ENCODE measurements around the gene TRIM43B. TPM values are rescaled to one million over a fixed set of nuclear protein-coding genes. Genes with fewer than 3 reads are reported as not detected.
"Not testable (repeated sequence)": the region's sequence is repeated elsewhere in the genome, so short reads cannot be mapped to it uniquely, and the experiment has no call there.

The TRIM43B gene
- not detected in 2 replicates for total RNA-seq (ENCODE audit: low replicate concordance)

GRCh38 chr2:95484654-95485053 lies at the start of gene TRIM43B:
Gene TRIM43B (minus strand): TSS chr2:95484754. CDS start chr2:95482714, 2,040 bp downstream.
- not testable (repeated sequence) for H3F3A ChIP-seq (ENCODE audit: low read depth); H2AFZ ChIP-seq (replicated peaks); H3K4me3 Mint-ChIP-seq; H3K9ac ChIP-seq; H3K27me3 ChIP-seq; H3K4me1 ChIP-seq; H3K36me3 ChIP-seq; H4K20me1 ChIP-seq (ENCODE audit: low read depth); H3K4me2 ChIP-seq; H3K79me2 ChIP-seq (ENCODE audit: low read depth); H3K27me3 Mint-ChIP-seq (ENCODE audit: insufficient read depth, low read depth); H3K36me3 Mint-ChIP-seq; H3K4me3 ChIP-seq; H3K27ac ChIP-seq; H3K9me3 Mint-ChIP-seq; H3K9me3 ChIP-seq (ENCODE audit: low read depth); H3K4me1 Mint-ChIP-seq; DNase-seq (ENCODE audit: low spot score); H3K27ac Mint-ChIP-seq

- Mint-ChIP-seq H3K4me1 (peaks cover 16% of the 10 kb centered on the region), H3K36me3 (no peaks in the 10 kb centered on the region), H3K9me3 (no peaks in the 10 kb centered on the region), H3K4me3 (no peak overlapping the region), H3K27me3 (ENCODE audit: insufficient read depth, low read depth) (no peaks in the 10 kb centered on the region), H3K27ac (peak overlapping the region; percentile 73)
- no peak for DNase-seq (ENCODE audit: low spot score)
- Histone ChIP-seq H3K4me2 (no peak overlapping the region), H3K4me1 (no peaks in the 10 kb centered on the region), H3K27me3 (no peaks in the 10 kb centered on the region), H3K27ac (no peak overlapping the region), H4K20me1 (ENCODE audit: low read depth) (no peaks in the 10 kb centered on the region), H3K9ac (no peak overlapping the region), H3K36me3 (no peaks in the 10 kb centered on the region), H3F3A (ENCODE audit: low read depth) (no peaks in the 10 kb centered on the region), H2AFZ (replicated peaks) (no peak overlapping the region), H3K79me2 (ENCODE audit: low read depth) (no peaks in the 10 kb centered on the region), H3K4me3 (no peak overlapping the region), H3K9me3 (ENCODE audit: low read depth) (peaks cover 11% of the 10 kb centered on the region)
- TF ChIP-seq CTCF (IDR thresholded peaks at IDR 0.05) (no peak), EZH2phosphoT487 (IDR thresholded peaks at IDR 0.05) (no peak), EZH2 (IDR thresholded peaks at IDR 0.05) (no peak)
Observed at GRCh38 chr2:95531254-95531771, 46.8 kb upstream of the TRIM43B start.

- H3K9ac ChIP-seq: no peak overlapping the region
- H3K27ac Mint-ChIP-seq: no peak overlapping the region
Observed at GRCh38 chr2:95530734-95531133, 46.2 kb upstream of the TRIM43B start.

More at GRCh38 chr2:95530734-95531133, 46.2 kb upstream of the TRIM43B start:
- Histone ChIP-seq H3K36me3 (no peaks in the 10 kb centered on the region), H3K79me2 (ENCODE audit: low read depth) (no peaks in the 10 kb centered on the region), H3K27me3 (no peaks in the 10 kb centered on the region), H3K4me1 (no peaks in the 10 kb centered on the region), H3F3A (ENCODE audit: low read depth) (no peaks in the 10 kb centered on the region), H3K4me2 (no peak overlapping the region), H2AFZ (replicated peaks) (no peak overlapping the region), H3K27ac (no peak overlapping the region), H4K20me1 (ENCODE audit: low read depth) (no peaks in the 10 kb centered on the region), H3K9me3 (ENCODE audit: low read depth) (peaks cover 11% of the 10 kb centered on the region), H3K4me3 (no peak overlapping the region)
- TF ChIP-seq EZH2 (IDR thresholded peaks at IDR 0.05): no peak
- TF ChIP-seq EZH2phosphoT487 (IDR thresholded peaks at IDR 0.05): no peak
- TF ChIP-seq CTCF (IDR thresholded peaks at IDR 0.05): no peak
- DNase-seq (ENCODE audit: low spot score): no peak
- no peak overlapping the region for H3K4me3 Mint-ChIP-seq
- peaks cover 16% of the 10 kb centered on the region for H3K4me1 Mint-ChIP-seq
- no peaks in the 10 kb centered on the region for H3K27me3 Mint-ChIP-seq (ENCODE audit: insufficient read depth, low read depth)
- peaks cover 4% of the 10 kb centered on the region for H3K9me3 Mint-ChIP-seq
- H3K36me3 Mint-ChIP-seq: no peaks in the 10 kb centered on the region
